GM21723 (cell line): ENCODE results near the gene ZBTB8A.
"Not testable (repeated sequence)": the region's sequence is repeated elsewhere in the genome, so short reads cannot be mapped to it uniquely, and the experiment has no call there.

Experiments
- ATAC-seq: cut with Tn5 transposase; IDR thresholded peaks from one replicate; pipeline ENCODE4 v1.9.1; 2021; ENCODE audit warnings: mild to moderate bottlenecking, moderate library complexity; ENCODE audit not compliant: unreplicated experiment

The ZBTB8A gene

GRCh38 chr1:32536117-32536516, 3.1 kb upstream of the ZBTB8A start:
- no peak for ATAC-seq

- ATAC-seq = no peak
These were observed 2.5 kb upstream of the ZBTB8A start for GRCh38 chr1:32536764-32537163.

GRCh38 chr1:32539584-32540571, 651 bp downstream of the ZBTB8A start:
- no peak for ATAC-seq

GRCh38 chr1:32540605-32541004, 1.4 kb downstream of the ZBTB8A start:
- no peak for ATAC-seq

GRCh38 chr1:32541064-32541566, 1.9 kb downstream of the ZBTB8A start:
- ATAC-seq = no peak

- ATAC-seq = no peak
These were observed 7.4 kb downstream of the ZBTB8A start for GRCh38 chr1:32546611-32547010.

- ATAC-seq = no peak
These were observed 10.4 kb downstream of the ZBTB8A start for GRCh38 chr1:32549616-32550015.

GRCh38 chr1:32554288-32554687, 15.1 kb downstream of the ZBTB8A start:
- no peak for ATAC-seq

GRCh38 chr1:32557035-32557434, 17.8 kb downstream of the ZBTB8A start:
- not testable (repeated sequence) for ATAC-seq

GRCh38 chr1:32557812-32558211, 18.6 kb downstream of the ZBTB8A start:
- ATAC-seq = no peak

- no peak for ATAC-seq
These were observed 29.7 kb downstream of the ZBTB8A start for GRCh38 chr1:32568929-32569328.

GRCh38 chr1:32580348-32581017, 41.3 kb downstream of the ZBTB8A start:
- no peak for ATAC-seq

- ATAC-seq = no peak
These were observed 53.7 kb downstream of the ZBTB8A start for GRCh38 chr1:32592943-32593342.

GRCh38 chr1:32600034-32600433, 60.8 kb downstream of the ZBTB8A start:
- no peak for ATAC-seq

GRCh38 chr1:32605711-32606424, 66.6 kb downstream of the ZBTB8A start:
- ATAC-seq = no peak

- ATAC-seq = no peak
These were observed 67.5 kb downstream of the ZBTB8A start for GRCh38 chr1:32606565-32607371.

GRCh38 chr1:32609180-32609579, 70.0 kb downstream of the ZBTB8A start:
- no peak for ATAC-seq

GRCh38 chr1:32611859-32612188, 72.6 kb downstream of the ZBTB8A start:
- ATAC-seq = peak; percentile 41

GRCh38 chr1:32612189-32612881, 73.1 kb downstream of the ZBTB8A start:
- peak; percentile 81 for ATAC-seq

- no peak for ATAC-seq
These were observed 74.2 kb downstream of the ZBTB8A start for GRCh38 chr1:32613472-32613871.
